Fibroblast of mammary gland (primary cell): ENCODE measurements around the gene GABRR2.

Source experiments
- DNase-seq: peaks from one replicate; pipeline ENCODE4 v3.0.0-alpha.2; 2010; ENCODE audit warnings: low read depth
- H3K4me3 ChIP-seq: 2 replicates; pipeline ENCODE4 v1.5.1; 2011; ENCODE audit warnings: low read depth, mild to moderate bottlenecking, low read length, moderate library complexity; ENCODE audit not compliant: control insufficient read depth
- TF ChIP-seq, protein P1 (sequence below): conservative IDR thresholded peaks from 2 replicates; pipeline ENCODE4 v1.5.1; 2011; ENCODE audit warnings: low read depth, low read length, inconsistent platforms; ENCODE audit not compliant: control insufficient read depth, insufficient read depth

The GABRR2 gene

DNA sequence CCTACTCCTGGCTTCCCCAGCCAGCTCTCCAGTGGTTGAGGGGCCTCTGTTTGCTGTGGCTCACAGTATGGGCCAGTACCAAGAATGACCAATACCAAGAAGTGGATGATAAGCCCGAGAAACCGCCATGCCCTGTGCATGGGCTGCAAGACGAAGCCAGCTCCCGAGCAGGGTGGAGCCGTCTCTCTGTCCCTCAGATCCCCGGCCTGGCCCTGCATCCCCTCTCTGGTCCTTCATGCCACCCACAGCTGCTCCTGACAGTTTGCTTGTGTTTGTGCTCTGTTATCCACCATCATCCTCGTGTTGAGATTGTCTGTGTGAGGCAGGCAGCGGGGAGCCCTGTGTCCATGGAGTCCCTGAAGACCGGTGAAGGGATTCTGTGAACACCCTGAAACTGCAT lies 36.1 kb downstream of the GABRR2 start:
- no peak overlapping the region for H3K4me3 ChIP-seq
- no peak for DNase-seq
- TF ChIP-seq, protein P1, sequence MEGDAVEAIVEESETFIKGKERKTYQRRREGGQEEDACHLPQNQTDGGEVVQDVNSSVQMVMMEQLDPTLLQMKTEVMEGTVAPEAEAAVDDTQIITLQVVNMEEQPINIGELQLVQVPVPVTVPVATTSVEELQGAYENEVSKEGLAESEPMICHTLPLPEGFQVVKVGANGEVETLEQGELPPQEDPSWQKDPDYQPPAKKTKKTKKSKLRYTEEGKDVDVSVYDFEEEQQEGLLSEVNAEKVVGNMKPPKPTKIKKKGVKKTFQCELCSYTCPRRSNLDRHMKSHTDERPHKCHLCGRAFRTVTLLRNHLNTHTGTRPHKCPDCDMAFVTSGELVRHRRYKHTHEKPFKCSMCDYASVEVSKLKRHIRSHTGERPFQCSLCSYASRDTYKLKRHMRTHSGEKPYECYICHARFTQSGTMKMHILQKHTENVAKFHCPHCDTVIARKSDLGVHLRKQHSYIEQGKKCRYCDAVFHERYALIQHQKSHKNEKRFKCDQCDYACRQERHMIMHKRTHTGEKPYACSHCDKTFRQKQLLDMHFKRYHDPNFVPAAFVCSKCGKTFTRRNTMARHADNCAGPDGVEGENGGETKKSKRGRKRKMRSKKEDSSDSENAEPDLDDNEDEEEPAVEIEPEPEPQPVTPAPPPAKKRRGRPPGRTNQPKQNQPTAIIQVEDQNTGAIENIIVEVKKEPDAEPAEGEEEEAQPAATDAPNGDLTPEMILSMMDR: no peak

DNA sequence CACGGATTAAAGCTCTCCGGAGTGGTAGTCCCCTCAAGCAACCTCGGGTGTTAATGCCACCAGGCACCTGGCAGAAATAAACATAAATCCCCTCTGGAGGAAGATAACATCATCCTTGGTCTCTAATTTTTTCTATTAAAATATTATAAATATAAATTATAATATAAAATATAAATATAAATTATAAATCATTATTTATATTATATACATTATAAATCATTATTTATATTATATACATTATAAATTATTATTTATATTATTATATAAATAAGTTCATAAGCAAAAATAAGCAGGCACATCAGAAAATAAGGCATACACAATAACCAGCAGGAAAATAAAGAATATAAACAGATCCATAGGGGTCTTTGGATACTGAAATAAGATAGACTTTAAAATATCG lies 39.2 kb downstream of the GABRR2 start:
- H3K4me3 ChIP-seq: no peak overlapping the region
- no peak for DNase-seq
- TF ChIP-seq, protein P1: no peak

DNA sequence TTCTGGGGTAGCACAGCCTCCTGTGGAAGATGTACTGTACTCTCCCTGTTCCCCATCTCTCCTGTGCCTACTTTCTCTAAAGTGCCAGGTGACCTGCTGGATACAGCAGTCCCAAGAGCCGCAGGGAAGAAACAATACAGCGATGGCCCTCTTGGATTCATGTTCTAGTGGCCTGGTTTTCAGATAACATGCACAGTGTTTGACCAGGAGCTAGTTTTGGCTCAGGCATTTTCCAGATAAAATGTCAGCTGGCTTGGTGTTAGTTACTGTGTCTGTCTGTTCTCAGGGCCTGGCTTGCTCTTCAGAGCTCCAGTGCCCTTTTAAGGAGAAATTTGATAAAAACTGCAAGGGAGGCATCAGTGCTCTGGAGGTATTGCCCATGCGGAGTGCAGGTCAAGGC lies 41.3 kb downstream of the GABRR2 start:
- TF ChIP-seq, protein P1: no peak
- DNase-seq: no peak
- H3K4me3 ChIP-seq: no peak overlapping the region

DNA sequence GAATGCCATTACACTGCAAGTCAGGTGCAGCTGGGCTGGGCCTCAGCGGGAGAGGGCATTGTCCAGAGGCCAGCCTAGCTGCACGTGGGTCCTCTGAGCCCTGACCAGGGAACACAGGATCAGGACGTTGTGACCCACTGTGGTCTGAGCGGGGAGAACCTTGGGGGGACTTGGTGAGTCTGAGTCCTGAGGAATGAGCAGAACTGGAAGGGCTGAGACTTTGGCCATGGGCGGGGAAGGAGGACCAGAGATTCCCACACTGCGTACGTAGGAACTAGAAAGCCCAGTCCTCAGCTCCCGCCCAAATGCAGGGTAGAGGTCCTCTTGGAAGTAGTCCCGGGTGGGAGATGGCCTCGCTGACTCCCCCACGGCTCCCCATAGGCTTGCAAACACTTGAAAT lies 42.5 kb downstream of the GABRR2 start:
- no peak for DNase-seq
- H3K4me3 ChIP-seq: no peak overlapping the region
- TF ChIP-seq, protein P1: no peak

DNA sequence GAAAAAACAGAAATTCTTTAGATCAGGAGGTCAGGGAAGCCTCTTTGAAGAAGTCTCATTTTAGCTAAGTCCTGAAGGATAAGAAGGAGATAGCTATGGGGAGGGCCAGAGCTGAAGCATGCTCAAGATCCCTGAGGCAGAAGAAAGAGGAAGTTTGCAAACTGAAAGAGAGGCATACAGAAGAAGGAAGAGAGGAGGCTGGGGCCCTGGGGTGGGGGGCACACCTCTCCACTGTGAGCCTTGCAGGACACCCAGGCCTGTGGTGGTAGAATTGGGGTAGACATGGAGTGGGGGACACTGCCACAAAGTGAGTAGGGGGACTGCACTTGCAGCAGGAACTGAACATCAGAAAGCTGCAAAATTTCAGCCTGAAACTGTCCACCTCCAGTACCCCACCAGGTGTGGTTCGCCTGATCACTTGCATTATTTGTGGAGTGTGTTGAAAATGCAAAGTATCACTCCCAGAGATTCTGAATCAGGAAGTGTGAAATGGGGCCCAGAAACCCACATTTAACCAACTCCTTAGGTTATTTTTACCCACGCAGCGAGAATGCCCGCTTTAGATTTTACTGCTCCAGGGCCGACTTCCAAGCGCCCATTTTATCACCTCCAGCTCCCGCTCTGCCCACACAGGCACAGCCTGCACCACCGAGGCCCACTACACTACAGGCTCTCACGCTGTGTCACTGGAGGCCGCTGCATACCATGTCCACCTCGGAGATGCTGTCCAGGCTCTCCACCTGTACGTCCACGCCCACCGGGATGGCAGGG lies 44.0 kb downstream of the GABRR2 start:
- TF ChIP-seq, protein P1: no peak
- H3K4me3 ChIP-seq: no peak overlapping the region
- no peak for DNase-seq

DNA sequence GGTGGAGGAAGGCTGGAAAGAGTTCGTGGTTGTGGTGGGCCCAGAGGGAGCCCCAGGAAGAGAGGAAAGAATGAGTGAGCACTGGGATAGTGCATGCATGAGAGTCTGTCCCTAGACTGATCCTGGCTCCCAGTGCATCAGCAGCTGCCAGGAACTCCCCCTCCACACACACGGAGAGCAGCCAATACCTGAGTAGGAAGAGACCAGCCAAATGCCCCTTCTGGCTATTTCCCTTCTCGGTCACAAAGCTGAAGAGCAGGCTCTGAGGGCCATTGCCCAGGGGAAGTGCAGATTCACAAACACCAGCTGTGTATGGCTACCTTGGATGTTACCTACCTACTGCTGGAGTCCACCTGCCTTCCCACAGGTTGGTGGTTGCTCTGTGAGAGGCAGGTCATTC lies 45.1 kb downstream of the GABRR2 start:
- no peak overlapping the region for H3K4me3 ChIP-seq
- no peak for DNase-seq
- TF ChIP-seq, protein P1: no peak
